ENCODE data around the gene DNAH8.
"Not testable (repeated sequence)": the region's sequence is repeated elsewhere in the genome, so short reads cannot be mapped to it uniquely, and the experiment has no call there.

Gene DNAH8

GRCh38 chr6:38910207-38910606 is 195.1 kb downstream of the DNAH8 start:
- no peak for DNase-seq

GRCh38 chr6:38912378-38912777 is 197.3 kb downstream of the DNAH8 start:
- no peak for DNase-seq

GRCh38 chr6:38915205-38915925 is 200.3 kb downstream of the DNAH8 start:
- DNase-seq, result no peak

- DNase-seq, result not testable (repeated sequence)
Measured at GRCh38 chr6:38921540-38921939, 206.4 kb downstream of the DNAH8 start.

GRCh38 chr6:38924791-38925509 is 209.8 kb downstream of the DNAH8 start:
- DNase-seq, result no peak

GRCh38 chr6:38929560-38929959 is 214.4 kb downstream of the DNAH8 start:
- DNase-seq, result no peak

- no peak for DNase-seq
Measured at GRCh38 chr6:38933426-38933825, 218.3 kb downstream of the DNAH8 start.

GRCh38 chr6:38935051-38935450 is 219.9 kb downstream of the DNAH8 start:
- no peak for DNase-seq

GRCh38 chr6:38937839-38938613 is 222.9 kb downstream of the DNAH8 start:
- no peak for DNase-seq

GRCh38 chr6:38938741-38939140 is 223.6 kb downstream of the DNAH8 start:
- DNase-seq, result no peak

- no peak for DNase-seq
Measured at GRCh38 chr6:38942442-38942841, 227.3 kb downstream of the DNAH8 start.

- DNase-seq, result no peak
Measured at GRCh38 chr6:38942965-38943364, 227.9 kb downstream of the DNAH8 start.

- DNase-seq, result no peak
Measured at GRCh38 chr6:38943964-38944363, 228.9 kb downstream of the DNAH8 start.

- no peak for DNase-seq
Measured at GRCh38 chr6:38944655-38945279, 229.7 kb downstream of the DNAH8 start.

GRCh38 chr6:38955861-38956260 is 240.8 kb downstream of the DNAH8 start:
- no peak for DNase-seq

GRCh38 chr6:38957426-38957825 is 242.3 kb downstream of the DNAH8 start:
- DNase-seq, result no peak

GRCh38 chr6:38959138-38959537 is 244.0 kb downstream of the DNAH8 start:
- no peak for DNase-seq

- DNase-seq, result no peak
Measured at GRCh38 chr6:38968702-38969149, 253.6 kb downstream of the DNAH8 start.

- DNase-seq, result no peak
Measured at GRCh38 chr6:38973178-38974057, 258.3 kb downstream of the DNAH8 start.

- DNase-seq, result no peak
Measured at GRCh38 chr6:38974389-38975151, 259.5 kb downstream of the DNAH8 start.

- no peak for DNase-seq
Measured at GRCh38 chr6:38975621-38976049, 260.5 kb downstream of the DNAH8 start.

Measured in stimulated activated CD4-positive, alpha-beta T cell treated with anti-CD3 and anti-CD28 coated beads, Interleukin-4, amount 100 ng/mL, for 1 hour (primary cell).